ENCODE measurements around the gene PDK2.

The PDK2 gene

GRCh38 chr17:50098583-50098982 is 3.4 kb downstream of the PDK2 start:
- H3K27me3 Mint-ChIP-seq: no peaks in the 10 kb centered on the region
- peaks cover 16% of the 10 kb centered on the region for H3K36me3 Mint-ChIP-seq
- ATAC-seq: no peak
- no peak overlapping the region for H3K27ac Mint-ChIP-seq
- peaks cover 39% of the 10 kb centered on the region for H3K4me1 Mint-ChIP-seq
- no peaks in the 10 kb centered on the region for H3K9me3 Mint-ChIP-seq
- H3K4me3 Mint-ChIP-seq: no peak overlapping the region

- ATAC-seq: no peak
- Mint-ChIP-seq H3K27ac (no peak overlapping the region), H3K27me3 (no peaks in the 10 kb centered on the region)
Measured at GRCh38 chr17:50099003-50099402, 3.9 kb downstream of the PDK2 start.

GRCh38 chr17:50100480-50100883 is 5.3 kb downstream of the PDK2 start:
- Mint-ChIP-seq H3K27ac (no peak overlapping the region), H3K27me3 (no peaks in the 10 kb centered on the region), H3K9me3 (no peaks in the 10 kb centered on the region), H3K4me3 (no peak overlapping the region), H3K4me1 (peaks cover 24% of the 10 kb centered on the region), H3K36me3 (peaks cover 24% of the 10 kb centered on the region)
- no peak for ATAC-seq

More at GRCh38 chr17:50099003-50099402, 3.9 kb downstream of the PDK2 start:
- no peaks in the 10 kb centered on the region for H3K9me3 Mint-ChIP-seq
- H3K4me3 Mint-ChIP-seq: no peak overlapping the region
- peaks cover 39% of the 10 kb centered on the region for H3K4me1 Mint-ChIP-seq
- peaks cover 16% of the 10 kb centered on the region for H3K36me3 Mint-ChIP-seq

GRCh38 chr17:50100921-50101345 is 5.8 kb downstream of the PDK2 start:
- Mint-ChIP-seq H3K36me3 (peaks cover 26% of the 10 kb centered on the region), H3K4me1 (peaks cover 20% of the 10 kb centered on the region)
- ATAC-seq: no peak

GRCh38 chr17:50101346-50102163 is 6.4 kb downstream of the PDK2 start:
- Mint-ChIP-seq H3K4me3 (no peak overlapping the region), H3K27me3 (no peaks in the 10 kb centered on the region), H3K9me3 (no peaks in the 10 kb centered on the region), H3K4me1 (peaks cover 14% of the 10 kb centered on the region), H3K36me3 (peaks cover 26% of the 10 kb centered on the region), H3K27ac (no peak overlapping the region)
- ATAC-seq: no peak

More at GRCh38 chr17:50100921-50101345, 5.8 kb downstream of the PDK2 start:
- Mint-ChIP-seq H3K9me3 (no peaks in the 10 kb centered on the region), H3K4me3 (no peak overlapping the region), H3K27ac (no peak overlapping the region), H3K27me3 (no peaks in the 10 kb centered on the region)

GRCh38 chr17:50102164-50102991 is 7.2 kb downstream of the PDK2 start:
- Mint-ChIP-seq H3K4me1 (peaks cover 6% of the 10 kb centered on the region), H3K27ac (no peak overlapping the region), H3K9me3 (no peaks in the 10 kb centered on the region), H3K27me3 (no peaks in the 10 kb centered on the region), H3K4me3 (no peak overlapping the region), H3K36me3 (peaks cover 33% of the 10 kb centered on the region)
- ATAC-seq: no peak

- Mint-ChIP-seq H3K27me3 (no peaks in the 10 kb centered on the region), H3K4me1 (peaks cover 6% of the 10 kb centered on the region), H3K36me3 (peaks cover 37% of the 10 kb centered on the region), H3K27ac (no peak overlapping the region), H3K4me3 (no peak overlapping the region), H3K9me3 (no peaks in the 10 kb centered on the region)
- ATAC-seq: no peak
Measured at GRCh38 chr17:50103252-50103651, 8.1 kb downstream of the PDK2 start.

- H3K9me3 Mint-ChIP-seq: no peaks in the 10 kb centered on the region
- ATAC-seq: no peak
- H3K27ac Mint-ChIP-seq: no peak overlapping the region
- no peaks in the 10 kb centered on the region for H3K27me3 Mint-ChIP-seq
- no peak overlapping the region for H3K4me3 Mint-ChIP-seq
- peaks cover 6% of the 10 kb centered on the region for H3K4me1 Mint-ChIP-seq
- H3K36me3 Mint-ChIP-seq: peaks cover 36% of the 10 kb centered on the region
Measured at GRCh38 chr17:50103941-50104340, 8.8 kb downstream of the PDK2 start.

GRCh38 chr17:50105811-50106210 is 10.7 kb downstream of the PDK2 start:
- Mint-ChIP-seq H3K36me3 (peaks cover 35% of the 10 kb centered on the region), H3K4me1 (no peaks in the 10 kb centered on the region), H3K27ac (no peak overlapping the region), H3K9me3 (no peaks in the 10 kb centered on the region), H3K27me3 (no peaks in the 10 kb centered on the region), H3K4me3 (no peak overlapping the region)
- ATAC-seq: no peak

- no peaks in the 10 kb centered on the region for H3K4me1 Mint-ChIP-seq
- no peak for ATAC-seq
- no peak overlapping the region for H3K27ac Mint-ChIP-seq
- no peaks in the 10 kb centered on the region for H3K9me3 Mint-ChIP-seq
- no peak overlapping the region for H3K4me3 Mint-ChIP-seq
- peaks cover 35% of the 10 kb centered on the region for H3K36me3 Mint-ChIP-seq
- no peaks in the 10 kb centered on the region for H3K27me3 Mint-ChIP-seq
Measured at GRCh38 chr17:50106393-50107131, 11.4 kb downstream of the PDK2 start.

- peaks cover under 1% of the 10 kb centered on the region for H3K27me3 Mint-ChIP-seq
- no peaks in the 10 kb centered on the region for H3K9me3 Mint-ChIP-seq
- no peak overlapping the region for H3K4me3 Mint-ChIP-seq
- no peaks in the 10 kb centered on the region for H3K4me1 Mint-ChIP-seq
- no peak for ATAC-seq
- H3K27ac Mint-ChIP-seq: no peak overlapping the region
- peaks cover 35% of the 10 kb centered on the region for H3K36me3 Mint-ChIP-seq
Measured at GRCh38 chr17:50107790-50108414, 12.8 kb downstream of the PDK2 start.

- Mint-ChIP-seq H3K4me1 (no peaks in the 10 kb centered on the region), H3K4me3 (no peak overlapping the region), H3K9me3 (no peaks in the 10 kb centered on the region), H3K27ac (no peak overlapping the region), H3K27me3 (peaks cover 7% of the 10 kb centered on the region), H3K36me3 (peaks cover 35% of the 10 kb centered on the region)
- ATAC-seq: no peak
Measured at GRCh38 chr17:50108556-50108955, 13.4 kb downstream of the PDK2 start.

- no peak for ATAC-seq
- no peak overlapping the region for H3K27ac Mint-ChIP-seq
- no peaks in the 10 kb centered on the region for H3K9me3 Mint-ChIP-seq
- H3K36me3 Mint-ChIP-seq: peaks cover 35% of the 10 kb centered on the region
- H3K27me3 Mint-ChIP-seq: peaks cover 14% of the 10 kb centered on the region
- no peaks in the 10 kb centered on the region for H3K4me1 Mint-ChIP-seq
- no peak overlapping the region for H3K4me3 Mint-ChIP-seq
Measured at GRCh38 chr17:50109207-50109606, 14.1 kb downstream of the PDK2 start.

GRCh38 chr17:50109785-50110184 is 14.6 kb downstream of the PDK2 start:
- Mint-ChIP-seq H3K27ac (no peak overlapping the region), H3K27me3 (peaks cover 20% of the 10 kb centered on the region), H3K36me3 (peaks cover 34% of the 10 kb centered on the region), H3K9me3 (no peaks in the 10 kb centered on the region), H3K4me3 (no peak overlapping the region), H3K4me1 (peaks cover 3% of the 10 kb centered on the region)
- ATAC-seq: peak; percentile 39
